Immature natural killer cell (primary cell): ENCODE measurements around the gene ADCY10. TPM values are rescaled to one million over a fixed set of nuclear protein-coding genes. Genes with fewer than 3 reads are reported as not detected.
"Not testable (repeated sequence)": the region's sequence is repeated elsewhere in the genome, so short reads cannot be mapped to it uniquely, and the experiment has no call there.

Experiments
- DNase-seq, 3 donors: peaks; one replicate each; pipeline ENCODE4 v3.0.0; 2022; ENCODE audit warnings: mixed read lengths in 1 of 3
- H3K27ac Mint-ChIP-seq, 6 donors: one replicate each; pipeline ENCODE4 v1.8.0; 2020; ENCODE audit warnings: mixed read lengths in 6 of 6, mild to moderate bottlenecking in 5 of 6, inconsistent platforms in 4 of 6, moderate library complexity in 3 of 6
- H3K27me3 Mint-ChIP-seq, 3 donors: one replicate each; pipeline ENCODE4 v1.8.0; 2020 to 2021; ENCODE audit warnings: low read depth in 3 of 3, mild to moderate bottlenecking in 3 of 3, mixed read lengths in 3 of 3, moderate library complexity in 3 of 3, inconsistent platforms in 1 of 3
- H3K36me3 Mint-ChIP-seq, 3 donors: one replicate each; pipeline ENCODE4 v1.8.0; 2020; ENCODE audit warnings: mixed read lengths in 3 of 3, inconsistent platforms in 2 of 3, mild to moderate bottlenecking in 2 of 3
- H3K4me1 Mint-ChIP-seq, 2 donors: one replicate each; pipeline ENCODE4 v1.8.0; 2020; ENCODE audit warnings: inconsistent platforms in 2 of 2, mild to moderate bottlenecking in 2 of 2, mixed read lengths in 2 of 2, moderate library complexity in 1 of 2
- H3K4me3 Mint-ChIP-seq, 5 donors: one replicate each; pipeline ENCODE4 v1.8.0; 2020; ENCODE audit warnings: mild to moderate bottlenecking in 5 of 5, mixed read lengths in 5 of 5, inconsistent platforms in 3 of 5, moderate library complexity in 3 of 5
- H3K9me3 Mint-ChIP-seq, 6 donors: one replicate each; pipeline ENCODE4 v1.8.0; 2020; ENCODE audit warnings: mild to moderate bottlenecking in 6 of 6, mixed read lengths in 6 of 6, inconsistent platforms in 4 of 6, moderate library complexity in 3 of 6
- polyA plus RNA-seq, 3 donors: library from polyadenylated mRNA; unstranded; fragments of 300-500 nt; fragmentation: Illumina TruSeq; gene quantifications; one replicate each; pipeline ENCODE4 v1.2.3, GENCODE V29; 2021

The ADCY10 gene
- polyA plus RNA-seq, 3 donors from 2014 or later: not detected

DNA sequence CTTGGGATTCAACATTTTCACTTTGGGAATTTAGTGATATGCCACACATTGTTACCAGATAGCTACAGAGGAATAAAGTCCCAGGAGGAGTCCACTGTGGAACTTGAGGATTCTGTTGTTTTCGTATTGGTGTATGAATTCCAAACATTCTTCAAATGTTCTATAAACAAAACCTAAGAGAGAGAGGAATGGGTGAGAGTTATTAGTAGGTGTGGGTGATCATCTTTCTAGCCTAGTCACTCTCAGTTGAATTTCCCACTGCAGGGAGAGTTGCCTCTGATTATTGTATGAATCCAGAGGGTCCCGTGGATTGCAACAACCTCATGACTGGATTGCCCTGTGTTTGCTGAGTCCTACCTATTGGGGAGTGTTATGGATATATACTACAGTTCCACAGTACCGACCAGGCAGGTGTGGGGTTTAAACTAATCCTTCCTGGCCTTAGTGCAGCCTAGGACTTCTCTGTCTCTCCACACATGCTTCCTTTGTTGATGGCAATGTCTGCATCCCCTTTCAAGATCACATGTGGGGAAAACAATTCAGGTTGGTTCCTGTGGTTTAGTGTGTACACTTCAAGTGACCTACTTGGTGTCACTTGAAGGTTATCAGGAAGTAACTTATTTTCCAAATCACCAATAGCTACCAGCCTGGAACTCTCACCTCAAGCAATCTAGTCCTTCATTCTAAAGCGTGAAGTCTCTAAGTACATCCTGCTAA lies 91.8 kb downstream of the ADCY10 start:
- Mint-ChIP-seq H3K27ac (no peak overlapping the region), H3K27me3 (peaks cover 0 to 6% (median 4%) of the 10 kb centered on the region in 3 donors), H3K9me3 (no peaks in the 10 kb centered on the region), H3K4me3 (no peak overlapping the region), H3K36me3 (peaks cover 0 to 3% (median 0%) of the 10 kb centered on the region in 3 donors), H3K4me1 (peaks cover 0 to 3% of the 10 kb centered on the region in 2 donors)
- no peak for DNase-seq

DNA sequence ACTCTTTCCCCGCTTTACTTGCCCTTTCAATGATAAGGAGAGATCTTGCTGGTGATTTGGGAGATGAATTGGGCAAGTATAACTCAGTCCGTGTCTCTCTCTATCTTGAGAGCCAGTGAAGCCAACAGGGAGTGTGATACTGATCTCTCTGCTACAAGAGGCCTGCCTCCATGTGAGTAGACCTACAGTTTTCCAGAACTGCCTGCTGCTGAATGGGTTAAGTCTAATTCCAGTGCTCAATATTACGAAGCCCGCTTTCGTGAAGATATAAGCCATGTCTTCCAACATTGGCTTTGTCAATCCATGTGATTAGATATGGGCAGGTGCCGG lies 92.6 kb downstream of the ADCY10 start:
- Mint-ChIP-seq H3K4me1 (peaks cover 0 to 3% of the 10 kb centered on the region in 2 donors), H3K9me3 (no peaks in the 10 kb centered on the region), H3K4me3 (no peak overlapping the region), H3K27me3 (peaks cover 0 to 9% (median 4%) of the 10 kb centered on the region in 3 donors), H3K36me3 (peaks cover 0 to 3% (median 0%) of the 10 kb centered on the region in 3 donors), H3K27ac (no peak overlapping the region)
- DNase-seq: no peak

DNA sequence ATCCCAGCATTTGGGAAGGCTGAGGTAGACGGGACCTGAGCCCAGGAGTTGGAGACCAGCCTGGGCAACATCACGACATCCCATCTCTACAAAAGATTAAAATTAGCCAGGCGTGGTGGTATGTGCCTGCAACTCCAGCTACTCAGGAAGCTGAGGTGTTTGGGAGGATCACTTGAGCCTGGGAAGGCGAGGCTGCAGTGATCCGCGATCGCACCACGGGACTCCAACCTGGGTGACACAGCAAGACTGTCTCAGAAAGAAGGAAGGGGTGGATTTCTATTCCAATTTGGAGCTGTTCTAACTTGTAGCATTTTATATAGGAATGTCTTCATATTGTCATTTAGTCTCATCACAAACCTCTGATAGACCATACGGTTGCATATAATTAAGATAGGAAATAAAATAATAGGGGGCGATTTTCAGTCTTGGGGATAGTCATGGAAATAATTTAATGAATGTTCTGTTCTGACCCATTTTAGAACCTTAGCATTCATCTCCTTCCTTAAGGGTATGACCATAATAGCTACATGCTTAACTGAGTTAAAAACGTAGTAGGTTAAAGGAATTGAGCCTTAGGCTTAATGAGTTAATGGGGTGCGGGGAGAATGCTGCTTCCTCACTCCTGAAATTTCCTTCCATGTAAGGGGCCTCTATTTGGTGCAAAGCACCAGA lies 93.1 kb downstream of the ADCY10 start:
- H3K4me3 Mint-ChIP-seq: no peak overlapping the region
- peaks cover 0 to 9% (median 4%) of the 10 kb centered on the region in 3 donors for H3K27me3 Mint-ChIP-seq
- peaks cover 1 to 3% (median 1%) of the 10 kb centered on the region in 3 donors for H3K36me3 Mint-ChIP-seq
- no peak overlapping the region for H3K27ac Mint-ChIP-seq
- peaks cover 0 to 3% of the 10 kb centered on the region in 2 donors for H3K4me1 Mint-ChIP-seq
- DNase-seq: no peak
- H3K9me3 Mint-ChIP-seq: peaks cover 0 to 2% (median under 1%) of the 10 kb centered on the region in 6 donors

DNA sequence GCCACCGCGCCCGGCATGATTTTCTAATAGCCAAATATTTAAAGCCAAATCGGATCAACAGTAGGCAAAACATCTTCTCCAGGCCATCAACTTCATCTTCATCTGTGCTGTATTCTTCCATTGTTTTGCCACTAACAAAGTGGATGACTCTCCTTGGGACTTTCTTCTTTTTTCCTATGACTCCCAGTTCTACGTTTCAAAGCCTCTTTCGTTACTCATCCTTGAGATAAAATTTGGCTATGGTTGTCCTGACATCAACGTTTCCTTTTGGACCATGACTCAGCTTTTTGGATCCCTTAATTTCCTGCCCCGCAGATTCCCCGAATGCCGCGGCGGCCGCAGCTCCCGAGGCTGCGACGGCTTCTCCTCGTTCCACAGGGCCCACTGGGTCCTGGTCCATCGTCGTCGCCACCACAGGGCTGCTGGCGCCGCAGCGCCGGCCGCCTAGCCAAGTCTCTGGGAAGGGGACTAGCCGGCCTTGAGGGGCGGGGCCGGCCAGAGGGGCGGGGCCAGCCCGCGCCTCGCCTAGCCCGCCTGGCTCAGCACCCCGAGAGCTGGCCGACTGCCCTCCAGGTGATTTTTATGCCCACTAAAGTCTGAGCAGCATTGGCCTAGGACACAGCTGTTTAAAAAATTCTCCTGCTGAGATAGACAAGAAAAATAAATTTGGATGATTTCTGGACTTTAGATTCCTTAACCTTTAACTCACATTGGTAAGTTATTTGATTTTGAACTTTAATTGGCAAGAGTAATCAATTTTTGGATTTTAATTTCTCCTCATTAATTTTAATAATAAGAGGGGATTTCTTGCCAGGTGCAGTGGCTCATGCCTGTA lies 93.9 kb downstream of the ADCY10 start:
- H3K4me3 Mint-ChIP-seq: peak overlapping the region; percentile 16 to 77 (median 61)
- H3K27ac Mint-ChIP-seq: no peak overlapping the region
- peaks cover 0 to 3% of the 10 kb centered on the region in 2 donors for H3K4me1 Mint-ChIP-seq
- H3K36me3 Mint-ChIP-seq: peaks cover 3 to 6% (median 3%) of the 10 kb centered on the region in 3 donors
- peak in 1 of 3 donors; percentile 9 for DNase-seq
- H3K9me3 Mint-ChIP-seq: peaks cover 0 to 10% (median 6%) of the 10 kb centered on the region in 6 donors
- H3K27me3 Mint-ChIP-seq: peaks cover 0 to 9% (median 4%) of the 10 kb centered on the region in 3 donors

DNA sequence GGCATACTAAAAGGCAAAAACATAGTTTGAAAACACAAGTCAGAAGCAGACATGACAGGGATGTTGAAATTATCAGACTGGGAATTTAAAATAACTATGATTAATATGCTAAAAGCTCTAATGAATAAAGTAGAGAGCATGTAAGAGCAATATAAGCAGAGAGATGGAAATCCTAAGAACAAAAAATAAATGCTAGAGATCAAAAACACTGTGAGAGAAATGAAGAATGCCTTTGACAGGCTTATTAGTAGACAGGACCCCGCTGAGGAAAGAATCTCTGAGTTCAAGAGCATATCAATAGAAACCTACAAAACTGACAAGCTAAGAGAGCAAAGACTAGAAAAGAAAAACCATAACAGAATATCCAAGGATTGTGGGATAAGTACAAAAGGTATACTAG lies 98.3 kb downstream of the ADCY10 start:
- Mint-ChIP-seq H3K9me3 (peaks cover 1 to 28% (median 12%) of the 10 kb centered on the region in 6 donors), H3K4me3 (no peak overlapping the region), H3K4me1 (peaks cover 0 to 2% of the 10 kb centered on the region in 2 donors), H3K36me3 (peaks cover 3 to 7% (median 6%) of the 10 kb centered on the region in 3 donors), H3K27me3 (peaks cover 6 to 7% (median 6%) of the 10 kb centered on the region in 3 donors), H3K27ac (no peak overlapping the region)
- no peak for DNase-seq

DNA sequence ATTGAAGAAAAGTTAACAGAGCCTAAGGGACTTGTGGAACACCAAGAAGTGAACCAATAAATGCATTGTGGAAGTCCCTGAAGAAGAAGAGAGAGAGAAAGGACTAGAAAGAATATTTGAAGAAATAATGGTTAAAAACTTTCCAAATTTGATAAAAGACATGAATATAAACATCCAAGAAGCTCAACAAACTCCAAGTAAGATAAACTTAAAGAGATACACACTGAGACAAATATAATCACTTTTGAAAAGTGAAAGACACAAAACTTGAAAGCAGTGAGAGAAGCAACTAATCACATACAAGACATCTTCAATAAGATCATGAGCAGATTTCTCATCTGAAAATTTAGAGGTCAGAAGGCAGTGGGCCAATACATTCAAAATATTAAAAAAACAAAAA lies 101.0 kb downstream of the ADCY10 start:
- no peak for DNase-seq
- Mint-ChIP-seq H3K4me3 (no peak overlapping the region), H3K27me3 (peaks cover 3 to 6% (median 3%) of the 10 kb centered on the region in 3 donors), H3K9me3 (peaks cover 1 to 28% (median 12%) of the 10 kb centered on the region in 6 donors), H3K36me3 (peaks cover 0 to 7% (median 6%) of the 10 kb centered on the region in 3 donors), H3K4me1 (no peaks in the 10 kb centered on the region), H3K27ac (no peak overlapping the region)

DNA sequence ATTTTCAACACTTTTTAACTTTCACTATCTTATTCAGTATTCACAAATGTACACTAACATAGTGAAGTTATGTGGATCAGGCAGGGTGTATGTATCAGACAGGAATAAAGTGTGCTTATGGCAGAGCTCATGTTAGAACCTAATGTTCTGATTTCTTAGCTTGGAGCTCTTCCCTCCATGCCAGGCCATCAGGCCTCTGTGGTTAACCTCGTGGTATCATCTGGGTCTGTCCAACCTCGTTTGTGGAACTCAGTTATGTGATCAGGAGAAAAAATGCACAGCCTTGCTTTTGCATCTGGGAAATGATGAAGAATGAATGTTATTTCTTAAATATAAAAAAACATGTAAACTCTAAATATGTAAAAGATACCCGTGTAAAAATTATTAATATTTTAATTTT lies 105.2 kb downstream of the ADCY10 start:
- Mint-ChIP-seq H3K9me3 (peaks cover 0 to 11% (median 0%) of the 10 kb centered on the region in 6 donors), H3K27me3 (peaks cover 0 to 5% (median 2%) of the 10 kb centered on the region in 3 donors), H3K4me1 (peaks cover 18 to 22% of the 10 kb centered on the region in 2 donors), H3K4me3 (no peak overlapping the region), H3K36me3 (no peaks in the 10 kb centered on the region), H3K27ac (peak overlapping the region in 1 of 6 donors; percentile 25)
- no peak for DNase-seq

DNA sequence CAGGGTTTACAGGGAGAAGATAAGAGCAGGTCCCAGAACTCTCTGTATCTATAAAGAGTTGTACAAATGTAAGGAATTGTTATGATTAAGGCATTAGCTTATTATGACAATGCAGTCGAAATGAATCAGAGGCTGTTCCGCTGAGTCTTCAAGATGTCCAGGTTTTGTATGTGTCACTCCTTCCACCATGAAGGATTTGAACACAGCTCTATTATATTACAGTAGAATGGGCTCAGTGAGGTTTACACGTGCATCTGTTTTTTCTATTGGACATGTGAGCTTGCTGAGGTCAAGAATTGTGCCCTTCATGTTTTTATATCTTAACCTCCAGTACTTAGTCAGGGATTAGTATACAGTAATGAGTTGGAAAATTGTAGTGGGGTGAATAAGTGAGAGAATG lies 105.8 kb downstream of the ADCY10 start:
- H3K4me3 Mint-ChIP-seq: no peak overlapping the region
- H3K27ac Mint-ChIP-seq: no peak overlapping the region

DNA sequence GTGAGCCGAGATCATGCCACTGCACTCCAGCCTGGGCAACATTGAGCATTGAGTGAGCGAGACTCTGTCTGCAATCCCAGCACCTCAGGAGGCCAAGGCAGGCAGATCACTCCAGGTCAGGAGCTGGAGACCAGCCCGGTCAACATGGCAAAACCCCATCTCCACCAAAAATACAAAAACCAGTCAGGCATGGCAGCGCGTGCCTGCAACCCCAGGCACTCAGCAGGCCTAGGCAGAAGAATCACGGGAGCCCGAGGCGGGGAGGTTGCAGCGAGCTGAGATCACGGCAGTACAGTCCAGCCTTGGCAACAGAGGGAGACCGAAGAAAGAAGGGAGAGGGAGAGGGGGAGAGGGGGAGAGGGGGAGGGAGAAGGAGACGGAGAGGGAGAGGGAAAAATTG lies 107.3 kb downstream of the ADCY10 start:
- not testable (repeated sequence) for H3K9me3 Mint-ChIP-seq, H3K27ac Mint-ChIP-seq, H3K36me3 Mint-ChIP-seq, H3K27me3 Mint-ChIP-seq, DNase-seq, H3K4me3 Mint-ChIP-seq
- H3K4me1 Mint-ChIP-seq: peaks cover 23 to 29% of the 10 kb centered on the region in 2 donors

More for the DNA sequence above, 105.8 kb downstream of the ADCY10 start:
- Mint-ChIP-seq H3K4me1 (peaks cover 23 to 27% of the 10 kb centered on the region in 2 donors), H3K36me3 (no peaks in the 10 kb centered on the region), H3K9me3 (peaks cover 0 to 8% (median 0%) of the 10 kb centered on the region in 6 donors), H3K27me3 (peaks cover 0 to 5% (median 2%) of the 10 kb centered on the region in 3 donors)
- DNase-seq: no peak

DNA sequence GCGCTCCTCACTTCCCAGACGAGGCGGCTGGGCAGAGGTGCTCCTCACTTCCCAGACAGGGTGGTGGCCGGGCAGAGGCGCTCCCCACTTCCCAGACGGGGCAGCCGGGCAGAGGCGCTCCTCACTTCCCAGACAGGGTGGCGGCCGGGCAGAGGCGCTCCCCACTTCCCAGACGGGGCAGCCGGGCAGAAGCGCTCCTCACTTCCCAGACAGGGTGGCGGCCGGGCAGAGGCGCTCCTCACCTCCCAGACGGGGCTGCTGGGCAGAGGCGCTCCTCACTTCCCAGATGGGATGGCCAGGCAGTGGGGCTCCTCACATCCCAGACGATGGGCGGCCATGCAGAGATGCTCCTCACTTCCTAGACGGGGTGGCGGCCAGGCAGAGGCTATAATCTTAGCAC lies 107.7 kb downstream of the ADCY10 start:
- not testable (repeated sequence) for H3K9me3 Mint-ChIP-seq, DNase-seq, H3K4me3 Mint-ChIP-seq, H3K27me3 Mint-ChIP-seq, H3K36me3 Mint-ChIP-seq
- peaks cover 23 to 29% of the 10 kb centered on the region in 2 donors for H3K4me1 Mint-ChIP-seq
- peak overlapping the region in 1 of 6 donors; percentile 56 for H3K27ac Mint-ChIP-seq

DNA sequence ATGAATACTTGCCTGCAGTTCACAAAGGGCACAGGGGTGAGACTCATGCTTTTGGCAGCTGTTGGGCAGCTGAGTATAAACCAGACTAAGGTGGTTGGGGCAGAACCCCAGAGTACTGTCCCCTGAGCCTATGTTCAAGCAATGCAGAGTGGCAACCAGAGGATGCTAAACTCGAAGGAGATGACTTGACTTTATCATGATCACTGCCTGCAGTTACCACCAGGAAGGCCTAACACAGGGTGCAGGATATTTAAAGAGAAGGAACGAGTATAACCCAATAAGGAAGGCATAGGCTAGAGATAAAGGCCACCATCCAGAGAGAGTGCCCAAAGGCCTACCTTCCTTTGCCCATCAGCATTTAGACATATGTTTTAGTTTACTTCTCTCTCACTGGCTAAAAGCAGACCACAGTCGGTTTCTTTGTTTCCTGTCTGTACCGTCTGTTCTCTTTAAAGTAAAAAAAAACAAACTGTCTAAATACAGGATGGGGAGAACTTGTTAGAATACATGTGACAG lies 108.8 kb downstream of the ADCY10 start:
- peaks cover 23 to 29% of the 10 kb centered on the region in 2 donors for H3K4me1 Mint-ChIP-seq
- peaks cover 0 to 3% (median 0%) of the 10 kb centered on the region in 3 donors for H3K27me3 Mint-ChIP-seq
- no peaks in the 10 kb centered on the region for H3K36me3 Mint-ChIP-seq
- H3K9me3 Mint-ChIP-seq: no peaks in the 10 kb centered on the region
- DNase-seq: peak; percentile 25 to 44 (median 28)
- H3K4me3 Mint-ChIP-seq: peak overlapping the region in 4 of 5 donors; percentile 2 to 73 (median 36)
- H3K27ac Mint-ChIP-seq: peak overlapping the region; percentile 56 to 86 (median 72)

DNA sequence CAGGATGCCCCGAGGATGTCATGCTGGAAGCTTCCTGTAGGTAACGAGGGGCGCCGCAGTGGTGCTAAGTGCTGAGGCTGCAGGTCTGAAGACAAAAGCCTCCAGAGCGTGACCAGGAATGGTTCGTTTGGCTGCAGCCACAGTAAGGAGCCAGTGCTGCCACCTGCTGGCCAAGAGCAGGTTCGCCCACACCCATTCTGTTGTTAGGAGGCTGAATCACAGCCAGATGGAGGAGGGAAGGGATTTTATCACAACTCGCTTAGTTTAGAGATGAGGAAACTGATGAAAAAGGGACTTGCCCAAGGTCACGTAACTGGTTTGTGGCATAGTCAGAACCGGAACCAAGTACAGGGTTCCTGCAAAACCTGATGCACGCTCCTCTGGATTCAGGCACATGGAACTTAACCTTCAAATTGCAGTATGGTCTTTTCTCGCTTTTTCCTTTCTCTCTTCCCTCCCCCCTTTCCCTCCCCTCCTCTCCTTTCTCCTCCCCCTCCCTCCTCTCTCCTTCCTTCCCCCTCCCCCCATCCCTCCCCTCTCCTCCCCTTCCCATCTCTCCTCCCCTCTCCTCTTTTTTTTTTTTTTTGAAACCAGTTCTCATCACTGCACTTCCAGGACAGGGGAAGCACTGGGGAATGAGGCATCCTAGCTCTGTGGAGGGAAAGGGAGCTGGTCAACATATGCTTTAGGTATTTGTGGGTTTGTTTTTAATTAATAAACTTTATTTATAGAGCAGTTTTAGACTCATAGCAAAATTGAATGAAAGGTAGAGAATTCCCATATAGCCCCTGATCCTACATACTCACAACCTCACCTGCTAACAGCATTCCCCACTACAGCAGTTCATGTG lies 110.4 kb downstream of the ADCY10 start:
- no peaks in the 10 kb centered on the region for H3K9me3 Mint-ChIP-seq
- H3K27ac Mint-ChIP-seq: peak overlapping the region in 3 of 6 donors; percentile 32 to 85 (median 61)

More for the DNA sequence above, 110.4 kb downstream of the ADCY10 start:
- Mint-ChIP-seq H3K27me3 (peaks cover 0 to 3% (median 0%) of the 10 kb centered on the region in 3 donors), H3K4me1 (peaks cover 23 to 29% of the 10 kb centered on the region in 2 donors), H3K36me3 (no peaks in the 10 kb centered on the region), H3K4me3 (peak overlapping the region in 2 of 5 donors; percentile 3 to 63)
- peak; percentile 63 to 72 (median 71) for DNase-seq
